Neutrophil (primary cell): ENCODE measurements around the gene GPR15LG.

Experiments used
- H3K27ac ChIP-seq: fragments of 200-600 bp; sonication (generic); 2 replicates; pipeline ENCODE4 v1.5.1; 2016; ENCODE audit warnings: mild to moderate bottlenecking, moderate library complexity
- H3K27me3 ChIP-seq: fragments of 200-600 bp; sonication (generic); 2 replicates; pipeline ENCODE4 v1.6.0; 2016; ENCODE audit warnings: mild to moderate bottlenecking
- H3K36me3 ChIP-seq: fragments of 200-600 bp; sonication (generic); 2 replicates; pipeline ENCODE4 v1.5.1; 2017
- H3K4me1 ChIP-seq, 2 experiments: fragments of 200-600 bp in 1 of 2; sonication (generic) in 1 of 2; 1 replicate in 1 of 2; 2 replicates in 1 of 2; pipeline versions ENCODE4 v1.5.1 to v1.6.1; 2013 to 2016; ENCODE audit warnings: low read depth in 1 of 2, low read length in 1 of 2, mild to moderate bottlenecking in 1 of 2, moderate library complexity in 1 of 2; ENCODE audit not compliant: control insufficient read depth in 1 of 2, insufficient read depth in 1 of 2
- H3K4me3 ChIP-seq, 2 experiments: fragments of 200-600 bp in 1 of 2; sonication (generic) in 1 of 2; 1 replicate in 1 of 2; 2 replicates in 1 of 2; pipeline ENCODE4 v1.5.1; 2013 to 2016; ENCODE audit warnings: low read depth in 1 of 2, low read length in 1 of 2, mild to moderate bottlenecking in 1 of 2, moderate library complexity in 1 of 2
- H3K9me3 ChIP-seq: fragments of 200-600 bp; sonication (generic); 2 replicates; pipeline ENCODE4 v1.5.1; 2016
- TF ChIP-seq, protein P1 (sequence below): fragments of 200-600 bp; sonication (generic); IDR thresholded peaks from 2 replicates; pipeline ENCODE4 v1.5.1; 2016; ENCODE audit warnings: antibody characterized with exemption

The GPR15LG gene

DNA sequence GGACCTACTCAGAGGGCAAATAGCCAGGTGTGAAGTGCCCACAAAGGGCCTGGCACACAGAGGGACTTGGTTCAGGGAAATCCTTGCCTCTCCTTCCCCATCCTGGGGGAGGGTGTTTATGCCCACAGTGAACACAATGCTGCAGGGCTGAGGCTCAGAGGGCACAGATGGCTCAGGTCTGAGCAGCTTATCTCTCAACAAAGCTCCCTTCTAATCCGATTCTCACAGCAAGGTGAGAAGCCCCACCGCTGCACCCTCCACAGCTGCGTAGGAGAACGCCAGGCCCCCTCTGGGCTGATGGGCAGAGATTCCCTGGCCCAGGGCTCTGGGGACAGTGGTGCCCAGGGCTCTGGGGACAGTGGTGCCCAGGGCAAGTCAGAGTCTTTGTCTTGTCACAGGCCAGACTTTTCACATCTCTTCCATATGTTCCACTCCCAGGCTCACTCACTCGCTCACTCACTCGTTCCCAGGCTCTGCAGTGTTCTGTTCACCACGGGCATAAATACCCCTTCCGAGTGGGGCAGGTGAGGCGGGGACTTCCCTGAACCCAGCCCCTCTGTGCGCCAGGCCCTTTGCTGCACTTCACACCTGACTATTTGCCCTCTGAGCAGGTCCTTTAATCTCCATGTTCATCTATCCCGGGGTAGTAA lies 12.1 kb downstream of the GPR15LG start:
- Histone ChIP-seq H3K36me3 (no peaks in the 10 kb centered on the region), H3K9me3 (no peaks in the 10 kb centered on the region), H3K27me3 (peaks cover 27% of the 10 kb centered on the region), H3K27ac (no peak overlapping the region), H3K4me3 (no peak overlapping the region), H3K4me1 (no peaks in the 10 kb centered on the region)
- TF ChIP-seq, protein P1, sequence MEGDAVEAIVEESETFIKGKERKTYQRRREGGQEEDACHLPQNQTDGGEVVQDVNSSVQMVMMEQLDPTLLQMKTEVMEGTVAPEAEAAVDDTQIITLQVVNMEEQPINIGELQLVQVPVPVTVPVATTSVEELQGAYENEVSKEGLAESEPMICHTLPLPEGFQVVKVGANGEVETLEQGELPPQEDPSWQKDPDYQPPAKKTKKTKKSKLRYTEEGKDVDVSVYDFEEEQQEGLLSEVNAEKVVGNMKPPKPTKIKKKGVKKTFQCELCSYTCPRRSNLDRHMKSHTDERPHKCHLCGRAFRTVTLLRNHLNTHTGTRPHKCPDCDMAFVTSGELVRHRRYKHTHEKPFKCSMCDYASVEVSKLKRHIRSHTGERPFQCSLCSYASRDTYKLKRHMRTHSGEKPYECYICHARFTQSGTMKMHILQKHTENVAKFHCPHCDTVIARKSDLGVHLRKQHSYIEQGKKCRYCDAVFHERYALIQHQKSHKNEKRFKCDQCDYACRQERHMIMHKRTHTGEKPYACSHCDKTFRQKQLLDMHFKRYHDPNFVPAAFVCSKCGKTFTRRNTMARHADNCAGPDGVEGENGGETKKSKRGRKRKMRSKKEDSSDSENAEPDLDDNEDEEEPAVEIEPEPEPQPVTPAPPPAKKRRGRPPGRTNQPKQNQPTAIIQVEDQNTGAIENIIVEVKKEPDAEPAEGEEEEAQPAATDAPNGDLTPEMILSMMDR, result no peak

DNA sequence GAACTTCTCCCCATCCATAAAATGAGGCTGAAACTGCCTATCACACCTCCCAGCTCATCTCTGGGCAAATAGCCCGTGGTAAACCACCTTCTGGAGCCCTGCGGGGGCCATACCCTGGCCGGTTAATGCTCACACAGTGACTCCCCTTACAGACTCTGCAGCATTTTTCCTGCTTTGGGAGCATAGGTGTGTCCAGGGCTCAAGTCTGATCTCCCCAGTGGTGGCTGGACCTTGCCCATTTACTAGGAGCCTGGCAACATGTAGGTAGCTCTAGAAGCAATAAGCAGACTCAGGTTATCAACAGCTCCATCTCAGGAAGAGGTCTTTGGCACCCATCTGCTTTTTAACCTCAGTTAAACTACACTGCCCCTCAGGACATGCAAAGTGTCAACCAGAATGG lies 15.2 kb downstream of the GPR15LG start:
- H3K27me3 ChIP-seq, result peaks cover 59% of the 10 kb centered on the region
- H3K4me3 ChIP-seq, result no peak overlapping the region
- no peaks in the 10 kb centered on the region for H3K4me1 ChIP-seq
- H3K36me3 ChIP-seq, result no peaks in the 10 kb centered on the region
- H3K9me3 ChIP-seq, result no peaks in the 10 kb centered on the region
- no peak overlapping the region for H3K27ac ChIP-seq
- TF ChIP-seq, protein P1, result no peak

DNA sequence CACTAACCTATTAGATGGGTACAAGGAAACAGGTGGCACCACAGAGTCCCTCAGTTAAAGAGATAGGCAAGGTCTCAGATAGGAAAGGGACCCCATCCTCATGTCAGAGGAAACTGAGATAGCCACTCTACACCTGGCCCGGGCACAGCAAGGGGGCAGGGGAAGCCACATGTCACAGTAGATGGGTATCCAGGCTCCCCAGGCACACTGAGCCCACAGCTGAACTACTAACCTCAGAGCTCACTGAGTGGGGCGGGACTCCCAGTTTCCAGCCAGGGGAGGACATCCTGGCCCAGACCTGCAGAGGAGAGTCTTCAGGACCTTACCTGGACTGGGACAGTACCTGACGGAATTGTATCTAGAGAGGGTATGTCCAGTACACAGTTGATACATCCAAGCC lies 17.0 kb downstream of the GPR15LG start:
- Histone ChIP-seq H3K4me3 (no peak overlapping the region), H3K27ac (no peak overlapping the region), H3K4me1 (peaks cover 0 to 9% of the 10 kb centered on the region in 2 experiments), H3K27me3 (peaks cover 77% of the 10 kb centered on the region), H3K9me3 (no peaks in the 10 kb centered on the region), H3K36me3 (no peaks in the 10 kb centered on the region)
- TF ChIP-seq, protein P1, result no peak

DNA sequence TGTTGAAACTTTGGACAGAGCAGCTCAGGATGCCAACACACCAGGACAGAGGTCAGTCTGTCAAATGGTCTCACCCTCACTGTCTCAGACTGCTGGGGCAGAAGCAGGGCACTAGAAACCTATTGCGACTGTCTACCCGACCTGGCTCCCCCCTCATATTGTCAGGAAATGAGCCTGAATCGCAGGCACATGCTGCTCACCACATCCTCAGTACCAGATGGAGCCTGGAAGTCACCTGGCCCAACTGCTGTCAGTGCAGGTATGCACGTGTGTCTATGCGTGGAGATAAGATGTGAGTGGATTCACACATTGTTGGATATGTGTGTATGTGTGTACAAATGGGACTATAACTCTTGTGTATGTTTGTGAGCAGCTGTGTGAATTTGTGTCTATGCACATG lies 17.5 kb downstream of the GPR15LG start:
- Histone ChIP-seq H3K4me1 (peaks cover 0 to 9% of the 10 kb centered on the region in 2 experiments), H3K9me3 (no peaks in the 10 kb centered on the region), H3K27ac (no peak overlapping the region), H3K27me3 (peaks cover 82% of the 10 kb centered on the region), H3K4me3 (no peak overlapping the region), H3K36me3 (no peaks in the 10 kb centered on the region)
- TF ChIP-seq, protein P1, result no peak

DNA sequence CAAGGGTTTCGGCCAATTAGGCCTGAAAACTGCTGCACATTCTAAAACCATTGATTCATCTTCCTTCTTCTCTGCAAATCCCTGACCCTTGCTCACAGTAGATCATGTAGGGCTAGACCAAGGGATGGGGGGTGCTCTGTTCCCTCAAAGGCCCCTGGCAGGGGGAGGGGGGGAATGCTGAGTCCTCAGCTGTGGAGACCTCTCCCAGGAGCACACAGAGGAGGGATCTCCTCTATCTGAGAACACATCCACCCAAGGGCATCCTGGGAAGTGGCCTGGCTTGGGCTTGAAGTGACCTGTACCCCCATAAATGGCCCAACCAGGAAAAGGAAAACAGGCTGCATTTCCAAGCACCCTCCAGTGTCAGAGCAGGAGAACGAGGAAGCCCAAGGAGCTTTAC lies 19.7 kb downstream of the GPR15LG start:
- Histone ChIP-seq H3K9me3 (no peaks in the 10 kb centered on the region), H3K27ac (no peak overlapping the region), H3K4me3 (no peak overlapping the region), H3K36me3 (no peaks in the 10 kb centered on the region), H3K4me1 (peaks cover 0 to 9% of the 10 kb centered on the region in 2 experiments), H3K27me3 (peaks cover 96% of the 10 kb centered on the region)
- TF ChIP-seq, protein P1, result no peak
